ENCODE results near the gene THOC7.

- no peak for TF ChIP-seq CTCF (conservative IDR thresholded peaks at IDR 0.05; ENCODE audit: low read depth, low read length)
- no peak for TF ChIP-seq EZH2 (IDR thresholded peaks at IDR 0.05; ENCODE audit: low read length, unreplicated experiment)
These were observed 45.2 kb upstream of the THOC7 start for GRCh38 chr3:63908776-63909175.

Measured in PC-3 (cell line).